HG02938 (cell line): ENCODE measurements around the gene TEX10.
"Not testable (repeated sequence)": the region's sequence is repeated elsewhere in the genome, so short reads cannot be mapped to it uniquely, and the experiment has no call there.

Experiments
- ATAC-seq: cut with Tn5 transposase; IDR thresholded peaks from one replicate; pipeline ENCODE4 v1.9.1; 2021; ENCODE audit warnings: mild to moderate bottlenecking, moderate library complexity; ENCODE audit not compliant: unreplicated experiment

TEX10 gene

GRCh38 chr9:100352727-100353505 lies at the start of gene TEX10:
Gene TEX10 (minus strand): TSS chr9:100352942. CDS start chr9:100349363, 3,579 bp downstream.
- ATAC-seq = peak; percentile 75

- ATAC-seq = no peak
These were observed 48.3 kb upstream of the TEX10 start for GRCh38 chr9:100401042-100401441.

GRCh38 chr9:100397529-100398266 lies 45.0 kb upstream of the TEX10 start:
- no peak for ATAC-seq

GRCh38 chr9:100396769-100397168 lies 44.0 kb upstream of the TEX10 start:
- no peak for ATAC-seq

- no peak for ATAC-seq
These were observed 42.1 kb upstream of the TEX10 start for GRCh38 chr9:100394816-100395215.

- no peak for ATAC-seq
These were observed 41.4 kb upstream of the TEX10 start for GRCh38 chr9:100394032-100394695.

- not testable (repeated sequence) for ATAC-seq
These were observed 40.2 kb upstream of the TEX10 start for GRCh38 chr9:100392989-100393388.

- ATAC-seq = no peak
These were observed 27.1 kb upstream of the TEX10 start for GRCh38 chr9:100379862-100380261.

- no peak for ATAC-seq
These were observed 24.3 kb upstream of the TEX10 start for GRCh38 chr9:100377015-100377414.

- no peak for ATAC-seq
These were observed 22.9 kb upstream of the TEX10 start for GRCh38 chr9:100375658-100376057.

- ATAC-seq = no peak
These were observed 19.9 kb upstream of the TEX10 start for GRCh38 chr9:100372648-100373047.

- no peak for ATAC-seq
These were observed 17.5 kb upstream of the TEX10 start for GRCh38 chr9:100370064-100370723.

GRCh38 chr9:100368672-100369071 lies 15.9 kb upstream of the TEX10 start:
- ATAC-seq = no peak

- ATAC-seq = no peak
These were observed 13.4 kb upstream of the TEX10 start for GRCh38 chr9:100366121-100366520.

GRCh38 chr9:100364013-100364412 lies 11.3 kb upstream of the TEX10 start:
- no peak for ATAC-seq

- ATAC-seq = no peak
These were observed 6.3 kb upstream of the TEX10 start for GRCh38 chr9:100359057-100359456.

GRCh38 chr9:100357501-100357900 lies 4.8 kb upstream of the TEX10 start:
- ATAC-seq = no peak

- ATAC-seq = no peak
These were observed 2.8 kb upstream of the TEX10 start for GRCh38 chr9:100355561-100355960.

GRCh38 chr9:100354121-100354800 lies 1.5 kb upstream of the TEX10 start:
- ATAC-seq = no peak

GRCh38 chr9:100352201-100352726 lies 478 bp downstream of the TEX10 start:
- peak; percentile 40 for ATAC-seq
